ENCODE data around the gene ZNF786. TPM values are rescaled to one million over a fixed set of nuclear protein-coding genes. Genes with fewer than 3 reads are reported as not detected.

The ZNF786 gene
- total and polyA plus RNA-seq, 10 of the 15 experiments (the other 5 are each of a cell fraction or from before 2014, with no cell fraction given) = 0.47 to 7.0 (median 4.2) TPM

GRCh38 chr7:149136118-149136517 is 45.6 kb upstream of the ZNF786 start:
- Histone ChIP-seq H4K20me1 (ENCODE audit: control insufficient read depth, insufficient read depth) (no peaks in the 10 kb centered on the region), H3K79me2 (ENCODE audit: control insufficient read depth, insufficient read depth, low read length) (no peaks in the 10 kb centered on the region), H2AFZ (ENCODE audit: control insufficient read depth, low read depth, low read length) (no peak overlapping the region), H3K27ac (ENCODE audit: control insufficient read depth, insufficient read depth) (no peak overlapping the region), H3K9me3 (replicated peaks; ENCODE audit: control insufficient read depth, insufficient read depth, low read length) (peaks cover 5% of the 10 kb centered on the region), H3K4me1 (ENCODE audit: control insufficient read depth, insufficient read depth, low read length) (no peaks in the 10 kb centered on the region), H3K4me2 (ENCODE audit: control insufficient read depth, insufficient read depth) (no peak overlapping the region), H3K9ac (ENCODE audit: control insufficient read depth, insufficient read depth, low read length) (no peak overlapping the region), H3K4me3 (no peak overlapping the region), H3K36me3 (ENCODE audit: control insufficient read depth in 2 of 2, insufficient read depth in 2 of 2, low read length in 1 of 2) (peaks cover 1 to 9% of the 10 kb centered on the region in 2 experiments; a peak in 3 of 4 replicates), H3K27me3 (replicated peaks in 1 of 2; ENCODE audit: control insufficient read depth in 2 of 2, insufficient read depth in 2 of 2, low read length in 1 of 2) (no peaks in the 10 kb centered on the region)
- in situ Hi-C loops (cut with MboI) = no loop called here
- ChIA-PET POLR2A (no interaction called here), SMC1A (ENCODE audit: uncharacterized antibody, unreplicated experiment) (interaction anchor here (0.9 kb wide), 1 partner anchor 84 kb away, joined by 3 read pairs; no protein-coding TSS in a partner anchor), CTCF (interaction anchor here (0.6 to 1.6 kb wide), 4 partner anchors 10 to 308 kb away, joined by 3 to 6 read pairs (median 4); partner anchors contain the start of genes ZNF398 and ZNF425), RAD21 (ENCODE audit: unreplicated experiment) (no interaction called here)
- ATAC-seq (no peak), FAIRE-seq (no peak), DNase-seq (ENCODE audit: low read depth, low spot score) (no peak)
- intact Hi-C loops (cut with micrococcal nuclease; ENCODE audit: unreplicated experiment) = no loop called here
- BruUV-seq (replicated peaks) = no TSS peak
- 95% methylated on average over 9 of the region's 9 CpGs for WGBS (ENCODE audit: insufficient coverage, insufficient replicate concordance, low lambda C conversion rate, missing lambda C conversion rate)
- TF ChIP-seq ZNF592 (IDR thresholded peaks at IDR 0.05) (no peak), BACH1 (IDR thresholded peaks at IDR 0.05; ENCODE audit: borderline replicate concordance) (no peak), PKNOX1 (IDR thresholded peaks at IDR 0.05) (no peak), ESRRA (IDR thresholded peaks at IDR 0.05; ENCODE audit: low read length) (no peak), NR2F1 (conservative IDR thresholded peaks at IDR 0.05) (no peak)
